Measurements from ENCODE around the gene TSEN34.
"Not testable (repeated sequence)": the region's sequence is repeated elsewhere in the genome, so short reads cannot be mapped to it uniquely, and the experiment has no call there.

TSEN34 gene

GRCh38 chr19:54209058-54209810, 18.1 kb downstream of the TSEN34 start:
- no peak for DNase-seq (ENCODE audit: low read depth in 2 of 2)

DNA sequence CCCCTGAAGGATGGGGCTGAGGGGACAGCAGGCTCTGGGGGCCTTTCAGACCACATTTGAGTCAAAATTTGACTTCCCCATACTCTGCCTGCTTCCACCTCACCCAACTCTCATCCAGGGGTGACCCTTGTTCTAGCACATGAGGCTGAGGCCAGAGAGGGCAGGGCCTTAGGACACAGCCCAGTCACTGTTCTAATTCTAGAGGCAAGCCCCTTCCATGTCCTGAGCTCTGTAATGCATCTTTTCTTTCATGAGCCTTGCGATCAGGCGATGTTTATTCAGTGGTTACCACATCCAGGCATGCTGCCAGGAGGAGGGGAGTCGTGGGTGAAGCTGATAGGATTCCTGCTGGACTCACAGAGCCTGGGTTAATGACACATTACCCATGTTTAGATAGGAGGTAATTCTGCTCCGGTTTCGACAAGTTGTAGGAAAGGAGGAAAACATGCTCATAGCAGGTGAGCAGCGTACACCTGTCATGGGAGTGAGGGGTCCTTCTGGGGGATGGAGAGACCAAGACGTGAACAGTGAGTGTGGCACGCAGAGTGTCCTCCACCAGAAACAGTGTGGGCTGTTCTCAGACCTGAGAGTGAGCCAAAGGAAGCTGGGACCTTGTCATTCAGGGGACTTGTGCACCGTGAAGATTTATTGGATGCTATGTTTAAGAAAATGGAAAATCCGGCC, 18.8 kb downstream of the TSEN34 start:
- no peak for DNase-seq (ENCODE audit: low read depth in 2 of 2)

DNA sequence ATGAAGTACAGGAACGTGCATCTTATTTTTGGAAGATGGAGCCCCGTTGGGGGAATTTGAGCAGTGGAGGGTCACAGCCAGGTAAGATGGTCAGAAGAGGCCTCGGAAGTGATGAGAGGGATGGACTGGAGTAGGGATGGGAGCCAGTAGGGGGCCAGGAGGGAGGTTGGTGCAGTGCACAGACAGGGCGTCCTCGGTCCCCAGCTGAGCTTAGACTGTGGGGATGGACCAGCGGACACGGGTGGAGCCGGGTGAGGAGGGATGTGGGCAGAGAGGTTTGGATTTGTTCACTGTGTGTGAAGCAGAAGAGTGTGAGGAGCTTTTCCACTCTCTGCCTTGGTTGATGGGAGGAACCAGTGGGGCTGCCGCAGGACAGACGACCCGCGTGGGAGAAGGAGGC, 20.1 kb downstream of the TSEN34 start:
- no peak for DNase-seq (ENCODE audit: low read depth in 2 of 2)

GRCh38 chr19:54214217-54214616, 23.1 kb downstream of the TSEN34 start:
- DNase-seq (ENCODE audit: low read depth in 2 of 2) = not testable (repeated sequence)

GRCh38 chr19:54214734-54215133, 23.6 kb downstream of the TSEN34 start:
- not testable (repeated sequence) for DNase-seq (ENCODE audit: low read depth in 2 of 2)

- no peak for DNase-seq (ENCODE audit: low read depth in 2 of 2)
Measured at GRCh38 chr19:54216869-54217268, 25.8 kb downstream of the TSEN34 start.

GRCh38 chr19:54217517-54218247, 26.6 kb downstream of the TSEN34 start:
- not testable (repeated sequence) for DNase-seq (ENCODE audit: low read depth in 2 of 2)

DNA sequence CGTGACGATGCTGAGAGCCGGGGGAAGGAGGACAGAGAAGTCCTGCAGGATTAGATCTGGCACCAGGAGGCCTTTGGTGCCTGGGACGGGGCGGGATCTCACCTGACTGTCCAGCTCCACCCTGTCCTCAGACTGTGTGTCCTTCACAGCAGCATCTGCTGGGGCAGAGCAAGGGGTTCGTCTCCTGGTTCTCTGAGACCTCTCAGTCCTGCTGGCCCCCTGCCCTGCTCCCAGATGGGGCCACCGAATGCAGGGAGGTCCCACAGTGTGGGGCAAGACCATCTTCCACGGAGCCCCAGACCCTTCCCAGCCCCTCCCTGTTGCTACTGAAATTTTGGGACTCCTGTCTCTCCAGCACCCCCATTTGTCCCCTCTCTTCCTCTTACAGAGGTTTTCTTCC, 27.2 kb downstream of the TSEN34 start:
- no peak for DNase-seq (ENCODE audit: low read depth in 2 of 2)

GRCh38 chr19:54218960-54219661, 28.0 kb downstream of the TSEN34 start:
- DNase-seq (ENCODE audit: low read depth in 2 of 2) = no peak

DNA sequence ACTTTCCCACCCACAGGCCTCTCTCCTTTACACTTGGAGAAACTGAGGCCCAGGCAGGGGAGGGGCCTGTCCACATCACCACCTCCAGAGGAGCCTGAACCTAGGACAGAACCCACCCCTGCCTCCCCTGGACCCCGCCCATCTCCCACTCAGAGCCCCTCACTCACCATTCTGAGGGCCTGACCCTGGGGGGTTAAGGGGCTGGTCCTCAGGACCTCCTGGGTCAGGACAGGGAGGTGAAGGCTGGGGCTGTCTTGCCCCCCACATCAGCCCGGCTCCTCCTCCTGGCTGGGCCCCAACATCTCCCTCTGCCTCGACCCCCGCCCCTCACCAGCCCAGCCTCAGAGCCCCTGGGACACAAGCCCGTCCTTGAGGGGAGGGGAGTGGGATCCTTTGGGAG, 28.6 kb downstream of the TSEN34 start:
- not testable (repeated sequence) for DNase-seq (ENCODE audit: low read depth in 2 of 2)

- not testable (repeated sequence) for DNase-seq (ENCODE audit: low read depth in 2 of 2)
Measured at GRCh38 chr19:54221947-54222346, 30.8 kb downstream of the TSEN34 start.

GRCh38 chr19:54222474-54223276, 31.6 kb downstream of the TSEN34 start, which contains the start of gene LILRB3:
LILRB3 (minus strand) TSS chr19:54223007; CDS start chr19:54222976, 31 bp downstream.
- not testable (repeated sequence) for DNase-seq (ENCODE audit: low read depth in 2 of 2)

GRCh38 chr19:54223277-54223936, 32.3 kb downstream of the TSEN34 start:
- DNase-seq (ENCODE audit: low read depth in 2 of 2) = not testable (repeated sequence)

DNA sequence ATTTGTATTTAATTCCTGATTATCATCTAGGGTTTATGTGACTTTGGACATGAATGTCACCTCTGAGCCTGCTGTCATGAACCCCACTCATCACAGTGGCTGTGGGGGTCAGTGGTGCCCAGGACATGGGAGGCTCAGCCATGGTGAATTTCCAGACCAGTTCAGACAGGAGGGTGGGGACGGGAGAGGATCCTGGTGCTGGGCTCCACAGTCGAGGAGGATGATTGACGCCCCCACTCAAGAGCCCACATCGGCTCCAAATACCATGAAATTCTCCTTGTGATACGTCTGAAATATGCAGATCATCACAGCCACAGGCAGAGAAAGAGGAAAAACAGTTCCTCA, 32.8 kb downstream of the TSEN34 start:
- DNase-seq (ENCODE audit: low read depth in 2 of 2) = not testable (repeated sequence)

GRCh38 chr19:54224619-54225018, 33.5 kb downstream of the TSEN34 start:
- not testable (repeated sequence) for DNase-seq (ENCODE audit: low read depth in 2 of 2)

DNA sequence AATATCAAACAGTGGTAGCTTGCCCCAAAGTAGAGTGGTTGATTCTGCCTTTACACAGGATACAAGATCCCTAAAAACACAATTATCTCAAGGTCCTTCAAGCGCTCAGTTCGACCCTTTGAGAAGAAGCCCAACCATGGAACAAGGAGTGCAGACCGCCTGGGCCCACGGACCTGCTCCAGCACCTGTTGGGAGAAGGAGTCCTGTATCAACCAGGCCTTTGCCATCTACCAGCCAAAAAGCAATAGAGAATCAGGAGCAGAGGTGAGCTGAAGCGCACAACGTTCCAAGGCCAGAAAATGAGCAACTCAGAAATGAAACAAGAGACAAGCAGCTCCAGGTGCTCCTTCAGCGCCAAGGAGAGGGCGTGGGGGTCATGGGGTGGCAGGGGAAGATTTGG, 38.0 kb downstream of the TSEN34 start:
- no peak for DNase-seq (ENCODE audit: low read depth in 2 of 2)

DNA sequence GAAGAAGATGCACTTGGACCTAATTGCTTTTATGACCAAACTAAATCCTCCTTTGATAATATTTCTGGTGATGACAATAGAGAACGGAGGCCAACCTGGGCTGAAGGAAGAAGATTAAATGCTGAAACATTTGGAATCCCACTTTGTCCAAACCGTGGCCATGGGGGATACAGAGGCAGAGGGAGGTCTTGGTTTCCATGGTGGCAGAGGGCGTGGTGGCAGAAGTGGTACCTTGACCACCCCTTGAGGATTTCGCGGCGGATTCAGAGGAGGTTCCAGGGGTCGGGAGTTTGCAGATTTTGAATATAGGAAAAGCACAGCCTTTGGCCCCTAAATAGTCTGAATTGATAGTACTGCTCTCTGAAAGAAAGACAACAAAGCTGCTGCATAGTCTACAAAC, 38.9 kb downstream of the TSEN34 start:
- no peak for DNase-seq (ENCODE audit: low read depth in 2 of 2)

DNA sequence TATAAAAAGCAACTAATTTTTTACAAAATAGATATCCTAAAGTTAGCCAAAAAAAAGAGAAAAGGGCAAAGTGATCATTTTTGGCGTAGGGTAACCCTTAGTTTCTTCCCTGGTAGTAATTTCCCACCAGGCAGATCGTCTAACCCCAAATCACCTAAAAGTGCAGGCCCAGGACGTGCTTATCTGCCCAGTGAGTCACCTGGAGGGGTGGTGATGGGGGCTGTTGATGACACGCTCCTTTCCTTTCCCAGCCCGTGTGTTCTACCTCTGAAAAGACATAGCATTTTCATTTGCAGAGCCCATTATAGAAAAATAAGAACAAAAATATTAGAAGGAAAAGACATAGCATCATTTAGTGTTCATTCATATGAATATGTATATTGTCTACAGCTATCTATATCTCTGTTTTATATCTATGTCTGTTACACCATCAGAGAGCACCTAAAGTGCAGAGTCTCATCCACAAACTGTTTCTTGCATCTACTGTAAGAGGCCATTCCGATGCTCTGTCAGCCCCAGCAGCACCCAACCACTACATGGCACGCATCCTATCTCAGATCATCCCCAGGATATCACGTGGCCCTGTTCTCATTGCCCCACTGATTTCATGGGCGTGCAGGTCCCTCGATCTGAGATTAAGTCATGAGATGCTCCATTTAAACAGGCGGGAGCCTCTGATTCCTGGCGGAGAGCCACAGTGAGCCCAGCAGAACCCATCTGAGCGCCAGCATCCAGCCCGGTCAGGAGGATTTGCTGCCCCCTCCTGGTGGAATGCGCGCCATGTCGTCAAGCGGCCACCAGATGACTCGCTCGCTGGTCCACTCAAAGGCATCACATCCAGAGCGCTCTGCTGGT, 40.2 kb downstream of the TSEN34 start:
- DNase-seq (ENCODE audit: low read depth in 2 of 2) = peak; percentile 78 to 81

DNA sequence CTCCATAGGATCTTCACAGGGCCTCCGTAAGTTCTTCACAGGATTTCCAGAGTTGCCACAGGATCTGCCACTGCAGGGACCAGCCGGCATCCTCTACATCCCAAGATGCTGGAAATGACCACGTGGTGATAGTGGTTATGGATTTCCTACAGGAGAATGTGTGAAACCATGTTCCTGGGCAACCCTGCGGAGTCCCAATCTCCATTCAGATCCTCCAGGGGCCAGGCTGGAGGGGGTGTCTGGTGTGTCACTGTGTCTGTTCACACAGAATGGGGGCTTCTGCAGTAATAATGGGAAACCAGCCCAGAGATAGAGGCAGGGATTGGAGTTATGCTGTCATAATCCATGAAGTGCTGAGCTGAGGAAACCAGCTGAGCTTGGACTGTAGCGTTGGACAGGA, 42.8 kb downstream of the TSEN34 start:
- DNase-seq (ENCODE audit: low read depth in 2 of 2) = no peak

Measured in stimulated activated CD4-positive, alpha-beta T cell treated with anti-CD3 and anti-CD28 coated beads, Interleukin-1b, Interleukin-23, amount 100 ng/mL, for 1 hour (primary cell).